OCI-LY3 (cell line): ENCODE measurements around the gene CIZ1.

Experiments used
- CTCF ChIP-seq: fragments of 200-600, 300-600 bp; sonication (generic); IDR thresholded peaks from 2 replicates; pipeline ENCODE4 v1.5.1; 2014; ENCODE audit warnings: antibody characterized with exemption, low read length, low read depth
- EZH2phosphoT487 ChIP-seq: fragments of 200-600 bp; shearing (Covaris generic); IDR thresholded peaks from 2 replicates; pipeline ENCODE4 v1.6.1; 2018; ENCODE audit warnings: antibody characterized with exemption, mixed run types, low read depth

DNA sequence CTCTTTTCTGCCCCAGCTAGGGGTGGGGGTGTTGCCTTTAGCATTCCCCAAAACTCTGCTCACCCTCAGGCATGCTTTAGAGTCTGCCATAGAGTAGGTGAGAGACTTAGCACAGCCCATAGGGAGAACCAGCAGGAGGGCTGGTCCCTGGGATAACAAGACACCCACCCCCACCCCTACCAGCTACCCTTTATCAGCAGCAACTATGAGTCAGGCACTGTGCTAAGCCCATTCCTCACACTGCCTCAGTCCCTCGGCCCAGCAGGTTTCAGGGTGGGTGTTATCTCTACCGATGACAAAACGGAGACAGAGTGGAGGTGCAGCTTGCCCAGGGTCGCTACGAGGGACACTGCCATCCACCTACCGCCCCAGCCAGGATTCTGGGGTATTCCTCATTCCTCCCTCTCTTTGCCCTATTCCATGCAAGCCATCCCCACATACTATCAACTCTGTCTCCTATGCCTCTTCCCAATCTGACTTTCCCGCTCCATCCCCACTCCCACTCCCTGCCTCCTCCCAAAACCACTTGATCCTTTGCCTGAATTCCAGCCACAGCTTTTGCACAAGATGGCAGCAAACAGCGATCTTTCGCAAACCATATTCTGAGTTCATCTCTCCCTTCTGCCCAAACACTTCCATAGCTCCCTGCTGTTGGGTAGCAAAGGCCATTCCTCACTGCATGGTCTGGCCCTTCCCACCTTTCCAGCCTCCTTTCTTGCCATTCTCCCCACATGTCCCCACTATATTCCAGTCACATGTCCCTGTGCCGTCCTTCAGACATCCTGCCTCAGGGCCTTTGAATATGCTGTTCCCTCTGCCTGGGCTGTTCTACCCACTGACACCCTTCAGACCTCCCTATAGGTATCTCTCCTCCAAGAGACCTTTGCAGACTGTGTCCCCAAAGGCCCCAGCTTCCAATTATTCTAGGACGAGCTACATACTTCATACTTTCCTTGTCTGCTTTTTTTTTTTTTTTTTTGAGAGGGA, 5.1 kb downstream of the CIZ1 start:
- no peak for TF ChIP-seq CTCF
- no peak for TF ChIP-seq EZH2phosphoT487
